SH-SY5Y (cell line): ENCODE data around the gene ATP13A2.

Experiments used
- GATA2 ChIP-seq: IDR thresholded peaks from 2 replicates; pipeline ENCODE4 v1.6.1; 2011; ENCODE audit warnings: mild to moderate bottlenecking, low read depth, low read length
- GATA3 ChIP-seq: IDR thresholded peaks from 2 replicates; pipeline ENCODE4 v1.6.1; 2011; ENCODE audit warnings: low read depth, mild to moderate bottlenecking, low read length, moderate library complexity

- TF ChIP-seq GATA2 = no peak
- no peak for TF ChIP-seq GATA3
Measured at GRCh38 chr1:16973215-16973614, 38.5 kb downstream of the ATP13A2 start.
